GM23248 (cell line): ENCODE measurements around the gene SEMA3B. TPM values are rescaled to one million over a fixed set of nuclear protein-coding genes. Genes with fewer than 3 reads are reported as not detected.

Experiments used
- DNase-seq: peaks from one replicate; pipeline ENCODE4 v3.0.0-alpha.2; 2015
- H2AFZ ChIP-seq: fragments of 200-600 bp; sonication (generic); 2 replicates; pipeline ENCODE4 v1.6.1; 2016; ENCODE audit warnings: antibody characterized with exemption
- H3F3A ChIP-seq: fragments of 200-600 bp; sonication (generic); 2 replicates; pipeline ENCODE4 v1.6.1; 2016; ENCODE audit warnings: mild to moderate bottlenecking, antibody characterized with exemption, mixed run types; ENCODE audit not compliant: insufficient read depth
- H3K27ac ChIP-seq: fragments of 200-600 bp; sonication (generic); 2 replicates; pipeline ENCODE4 v1.5.1; 2016; ENCODE audit warnings: mild to moderate bottlenecking
- H3K27me3 ChIP-seq: fragments of 200-600 bp; sonication (generic); replicated peaks from 2 replicates; pipeline ENCODE4 v1.6.1; 2016; ENCODE audit warnings: mild to moderate bottlenecking; ENCODE audit not compliant: insufficient read depth
- H3K36me3 ChIP-seq: fragments of 200-600 bp; sonication (generic); 2 replicates; pipeline ENCODE4 v1.6.1; 2016; ENCODE audit warnings: low read depth, mild to moderate bottlenecking
- H3K4me1 ChIP-seq: fragments of 200-600 bp; sonication (generic); 2 replicates; pipeline ENCODE4 v1.6.1; 2016; ENCODE audit warnings: mild to moderate bottlenecking; ENCODE audit not compliant: insufficient read depth
- H3K4me2 ChIP-seq: fragments of 200-600 bp; sonication (generic); one replicate; pipeline ENCODE4 v1.6.1; 2016; ENCODE audit warnings: mild to moderate bottlenecking; ENCODE audit not compliant: unreplicated experiment
- H3K4me3 ChIP-seq: fragments of 200-600 bp; sonication (generic); 2 replicates; pipeline ENCODE4 v1.5.1; 2016; ENCODE audit warnings: mild to moderate bottlenecking
- H3K79me2 ChIP-seq: fragments of 200-600 bp; sonication (generic); 2 replicates; pipeline ENCODE4 v1.6.1; 2016; ENCODE audit warnings: mild to moderate bottlenecking; ENCODE audit not compliant: insufficient read depth
- H3K9ac ChIP-seq: fragments of 200-600 bp; sonication (generic); 2 replicates; pipeline ENCODE4 v1.6.1; 2016; ENCODE audit warnings: mild to moderate bottlenecking
- H3K9me2 ChIP-seq: fragments of 200-600 bp; sonication (generic); 2 replicates; pipeline ENCODE4 v1.6.1; 2016; ENCODE audit warnings: mixed run types, mild to moderate bottlenecking, moderate library complexity; ENCODE audit not compliant: insufficient read depth
- H3K9me3 ChIP-seq: fragments of 200-600 bp; sonication (generic); one replicate; pipeline ENCODE4 v1.6.1; 2017; ENCODE audit warnings: low read depth
- H4K20me1 ChIP-seq: fragments of 200-600 bp; sonication (generic); 2 replicates; pipeline ENCODE4 v1.6.0; 2016; ENCODE audit not compliant: insufficient read depth
- EZH2 ChIP-seq: fragments of 200-600 bp; sonication (generic); IDR thresholded peaks from 2 replicates; pipeline ENCODE4 v1.6.1; 2018; ENCODE audit warnings: antibody characterized with exemption, mild to moderate bottlenecking; ENCODE audit not compliant: insufficient read depth, poor library complexity, severe bottlenecking
- EZH2phosphoT487 ChIP-seq: fragments of 200-600 bp; sonication (generic); IDR thresholded peaks from 2 replicates; pipeline ENCODE4 v1.6.1; 2018; ENCODE audit warnings: antibody characterized with exemption, moderate library complexity, mild to moderate bottlenecking, low read depth; ENCODE audit not compliant: insufficient read depth
- WGBS, 2 experiments: methylation state at CpG; one replicate each; pipeline ENCODE4 v1.1.6; 2015 to 2017; ENCODE audit warnings: low lambda C conversion rate in 2 of 2, low coverage in 1 of 2; ENCODE audit errors: missing lambda C conversion rate in 2 of 2; 5-methylcytosine and 5-hydroxymethylcytosine counted together
- in situ Hi-C: fragments of 300-500 bp; cut with MboI; formaldehyde crosslinking; loops from 2 replicates; pipeline ENCODE4 v1.15.0; 2020
- polyA plus RNA-seq: library from polyadenylated mRNA; unstranded; fragments of >200 nt; fragmentation: Nextera tagmentation; extraction: Ambion mirVana; gene quantifications from 2 replicates; pipeline ENCODE4 v1.2.1, GENCODE V29; 2016
- total RNA-seq: library from RNA; depleted of rRNA; stranded (reverse); fragments of >200 nt; shearing (Covaris generic); gene quantifications from 2 replicates; pipeline ENCODE4 v1.2.3, GENCODE V29; 2014

SEMA3B gene
- total and polyA plus RNA-seq, 2 experiments from 2014 or later, result 7.6 to 8.8 TPM

- peaks cover 23% of the 10 kb centered on the region for H3K79me2 ChIP-seq
- TF ChIP-seq EZH2 (no peak), EZH2phosphoT487 (no peak)
- in situ Hi-C loops, result no loop called here
- H3K9me2 ChIP-seq, result no peaks in the 10 kb centered on the region
- H3K27me3 ChIP-seq, result no peaks in the 10 kb centered on the region
- no peak overlapping the region for H2AFZ ChIP-seq
- peaks cover 2% of the 10 kb centered on the region; the same call in 1 of the 2 replicates for H3F3A ChIP-seq
- no peak for DNase-seq
- H3K27ac ChIP-seq, result no peak overlapping the region
- WGBS, 2 experiments, result 86 to 87% methylated on average over 20 to 22 of the region's 22 CpGs
- no peaks in the 10 kb centered on the region for H4K20me1 ChIP-seq
- peaks cover 6% of the 10 kb centered on the region for H3K4me1 ChIP-seq
- H3K36me3 ChIP-seq, result no peaks in the 10 kb centered on the region
- no peak overlapping the region for H3K9ac ChIP-seq
- no peak overlapping the region for H3K4me3 ChIP-seq
- H3K4me2 ChIP-seq, result no peak overlapping the region
- H3K9me3 ChIP-seq, result no peaks in the 10 kb centered on the region
These were observed 25.8 kb downstream of the SEMA3B start for GRCh38 chr3:50294492-50295403.

DNA sequence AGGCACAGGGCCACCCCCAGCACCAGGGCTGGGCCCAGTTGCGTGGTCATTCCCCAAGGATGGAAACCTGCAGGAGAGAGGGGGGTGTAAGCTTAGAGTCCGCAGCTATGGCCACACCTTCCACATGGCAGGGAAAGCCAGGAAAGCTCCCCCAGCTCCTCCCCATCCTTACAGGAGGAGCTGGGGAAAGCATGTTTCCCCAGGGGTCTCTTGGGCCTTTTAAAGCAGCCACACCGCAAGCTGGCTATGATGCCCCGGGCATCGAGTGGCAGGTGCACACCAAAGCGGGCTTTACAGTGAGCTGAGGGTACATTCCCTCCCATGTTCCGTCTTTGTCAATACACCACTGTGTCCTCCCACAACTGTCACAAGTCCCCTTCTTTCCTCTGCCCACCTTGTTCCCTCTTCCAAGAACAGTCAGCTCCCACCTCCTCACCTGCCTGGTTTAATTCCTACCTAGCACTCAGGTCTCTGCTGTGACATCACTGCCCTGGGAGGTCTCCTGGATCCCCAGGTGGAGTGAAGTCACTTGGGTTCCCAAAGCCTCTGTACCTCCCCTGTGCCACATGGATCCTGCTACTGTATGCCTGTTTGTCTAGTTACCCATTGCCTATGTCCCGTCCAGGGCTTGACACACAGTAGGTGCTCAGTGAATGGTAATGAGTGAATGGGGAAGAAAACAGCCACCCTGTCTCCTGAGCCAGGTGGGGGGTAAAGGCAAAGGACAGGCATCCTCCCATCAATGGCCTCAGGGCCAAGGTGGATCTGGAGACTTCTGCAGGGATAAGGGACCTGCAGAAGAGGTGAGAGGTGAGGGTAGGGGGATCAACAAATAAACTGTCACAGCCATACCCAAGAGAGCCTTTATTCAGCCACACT is 26.8 kb downstream of the SEMA3B start:
- Histone ChIP-seq H3K79me2 (peaks cover 14% of the 10 kb centered on the region), H3K36me3 (no peaks in the 10 kb centered on the region), H3K4me2 (no peak overlapping the region), H3F3A (peaks cover 11% of the 10 kb centered on the region), H4K20me1 (no peaks in the 10 kb centered on the region), H3K9me2 (no peaks in the 10 kb centered on the region), H2AFZ (no peak overlapping the region), H3K27ac (no peak overlapping the region), H3K27me3 (no peaks in the 10 kb centered on the region), H3K4me3 (no peak overlapping the region), H3K9ac (no peak overlapping the region), H3K9me3 (no peaks in the 10 kb centered on the region), H3K4me1 (peaks cover 16% of the 10 kb centered on the region)
- in situ Hi-C loops, result no loop called here
- no peak for TF ChIP-seq EZH2
- no peak for TF ChIP-seq EZH2phosphoT487
- 72 to 73% methylated on average over 8 of the region's 8 CpGs for WGBS, 2 experiments
- DNase-seq, result no peak

DNA sequence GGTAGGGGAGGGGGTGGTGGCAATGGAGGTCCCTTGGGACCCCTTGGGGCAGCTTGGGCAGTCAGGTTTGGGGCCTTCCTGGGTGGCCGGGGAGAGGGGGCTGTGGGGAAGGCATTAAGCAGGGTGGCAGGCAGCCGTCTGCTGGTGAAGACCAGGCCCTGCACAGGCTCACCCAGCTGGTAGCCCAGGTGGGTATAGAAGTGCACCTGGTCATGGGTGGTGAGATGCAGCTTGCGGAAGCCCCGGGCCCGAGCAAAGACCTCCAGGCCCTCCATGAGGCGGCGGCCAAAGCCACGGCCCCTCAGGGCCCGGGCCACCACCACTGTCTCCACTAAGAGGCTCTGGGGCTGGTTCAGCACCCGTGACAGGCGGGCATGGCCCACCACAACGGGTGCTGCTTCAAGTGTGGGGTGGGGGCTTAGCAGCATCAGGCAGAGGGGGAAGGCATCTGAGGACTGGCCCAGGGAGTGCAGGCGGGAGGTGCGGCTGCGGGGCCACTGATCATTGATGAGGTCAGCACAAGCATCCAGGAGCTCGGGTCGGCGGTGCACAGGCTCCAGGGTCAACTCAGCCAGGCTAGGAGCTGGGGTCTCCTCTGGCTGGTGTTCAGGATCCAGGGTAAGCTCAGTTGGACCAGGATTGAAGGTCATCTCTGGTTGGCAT is 27.9 kb downstream of the SEMA3B start:
- H3K4me2 ChIP-seq, result no peak overlapping the region
- no peak overlapping the region for H2AFZ ChIP-seq
- H3K79me2 ChIP-seq, result peaks cover 4% of the 10 kb centered on the region
- H3K9me3 ChIP-seq, result no peaks in the 10 kb centered on the region
- 85 to 91% methylated on average over 14 to 18 of the region's 18 CpGs for WGBS, 2 experiments
- peaks cover 11% of the 10 kb centered on the region for H3F3A ChIP-seq
- H3K9ac ChIP-seq, result no peak overlapping the region
- no peak overlapping the region for H3K4me3 ChIP-seq
- no peaks in the 10 kb centered on the region for H3K9me2 ChIP-seq
- no peak overlapping the region for H3K27ac ChIP-seq
- H4K20me1 ChIP-seq, result no peaks in the 10 kb centered on the region
- H3K4me1 ChIP-seq, result peaks cover 16% of the 10 kb centered on the region
- in situ Hi-C loops, result no loop called here
- H3K27me3 ChIP-seq, result no peaks in the 10 kb centered on the region
- DNase-seq, result no peak
- H3K36me3 ChIP-seq, result no peaks in the 10 kb centered on the region
- no peak for TF ChIP-seq EZH2
- TF ChIP-seq EZH2phosphoT487, result no peak

- Histone ChIP-seq H3K9me3 (no peaks in the 10 kb centered on the region), H3K4me1 (peaks cover 16% of the 10 kb centered on the region), H3K4me3 (no peak overlapping the region), H3F3A (peaks cover 11% of the 10 kb centered on the region), H3K9me2 (no peaks in the 10 kb centered on the region), H3K36me3 (no peaks in the 10 kb centered on the region), H3K4me2 (no peak overlapping the region), H4K20me1 (no peaks in the 10 kb centered on the region), H2AFZ (no peak overlapping the region), H3K27ac (no peak overlapping the region), H3K79me2 (no peaks in the 10 kb centered on the region), H3K27me3 (no peaks in the 10 kb centered on the region), H3K9ac (no peak overlapping the region)
- 96 to 100% methylated on average over 2 of the region's 2 CpGs for WGBS, 2 experiments
- TF ChIP-seq EZH2 (no peak), EZH2phosphoT487 (no peak)
- in situ Hi-C loops, result no loop called here
- no peak for DNase-seq
These were observed 28.4 kb downstream of the SEMA3B start for GRCh38 chr3:50297384-50297775.
